Measurements from ENCODE around the gene DPPA2.

DNA sequence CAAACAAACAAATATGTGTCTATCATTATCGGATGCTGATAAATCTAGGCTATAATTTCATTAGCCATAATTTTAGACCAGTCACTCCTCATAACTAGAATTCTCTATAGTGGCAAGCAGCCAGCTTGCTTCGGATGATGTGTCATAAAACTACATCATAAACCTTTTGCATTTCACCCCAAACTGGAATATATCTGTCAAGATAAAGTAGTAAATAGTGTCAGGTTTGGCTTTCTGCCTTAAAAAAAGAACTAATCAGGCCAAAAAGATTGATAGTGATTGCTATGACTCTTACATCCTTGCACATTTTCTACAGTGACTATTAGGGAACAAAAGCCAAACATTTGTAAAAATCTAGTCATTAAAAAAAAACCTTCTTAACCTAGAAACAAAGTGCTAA lies 51.0 kb downstream of the DPPA2 start:
- TF ChIP-seq POLR2A (IDR thresholded peaks at IDR 0.05; ENCODE audit: low read depth, low read length) = no peak
- TF ChIP-seq POLR2AphosphoS5 (IDR thresholded peaks at IDR 0.05; ENCODE audit: low read depth, low read length) = no peak
- TF ChIP-seq SPI1 (IDR thresholded peaks at IDR 0.05; ENCODE audit: low read depth, low read length) = no peak
- no peak for TF ChIP-seq TAF1 (IDR thresholded peaks at IDR 0.05; ENCODE audit: low read depth, low read length)
